GM12864 (cell line): ENCODE results near the gene CAVIN2.

ENCODE experiments used
- DNase-seq: peaks from one replicate; pipeline ENCODE4 v3.0.0-alpha.2; 2011; ENCODE audit warnings: low read depth
- H3K4me3 ChIP-seq: 2 replicates; pipeline ENCODE4 v1.5.1; 2011; ENCODE audit warnings: mild to moderate bottlenecking, low read depth, low read length, control low read depth
- TF ChIP-seq, protein P1 (sequence below): IDR thresholded peaks from 2 replicates; pipeline ENCODE4 v1.5.1; 2011; ENCODE audit warnings: low read depth, mild to moderate bottlenecking, moderate library complexity, low read length, control low read depth, inconsistent platforms; ENCODE audit errors: missing control alignments

The CAVIN2 gene

DNA sequence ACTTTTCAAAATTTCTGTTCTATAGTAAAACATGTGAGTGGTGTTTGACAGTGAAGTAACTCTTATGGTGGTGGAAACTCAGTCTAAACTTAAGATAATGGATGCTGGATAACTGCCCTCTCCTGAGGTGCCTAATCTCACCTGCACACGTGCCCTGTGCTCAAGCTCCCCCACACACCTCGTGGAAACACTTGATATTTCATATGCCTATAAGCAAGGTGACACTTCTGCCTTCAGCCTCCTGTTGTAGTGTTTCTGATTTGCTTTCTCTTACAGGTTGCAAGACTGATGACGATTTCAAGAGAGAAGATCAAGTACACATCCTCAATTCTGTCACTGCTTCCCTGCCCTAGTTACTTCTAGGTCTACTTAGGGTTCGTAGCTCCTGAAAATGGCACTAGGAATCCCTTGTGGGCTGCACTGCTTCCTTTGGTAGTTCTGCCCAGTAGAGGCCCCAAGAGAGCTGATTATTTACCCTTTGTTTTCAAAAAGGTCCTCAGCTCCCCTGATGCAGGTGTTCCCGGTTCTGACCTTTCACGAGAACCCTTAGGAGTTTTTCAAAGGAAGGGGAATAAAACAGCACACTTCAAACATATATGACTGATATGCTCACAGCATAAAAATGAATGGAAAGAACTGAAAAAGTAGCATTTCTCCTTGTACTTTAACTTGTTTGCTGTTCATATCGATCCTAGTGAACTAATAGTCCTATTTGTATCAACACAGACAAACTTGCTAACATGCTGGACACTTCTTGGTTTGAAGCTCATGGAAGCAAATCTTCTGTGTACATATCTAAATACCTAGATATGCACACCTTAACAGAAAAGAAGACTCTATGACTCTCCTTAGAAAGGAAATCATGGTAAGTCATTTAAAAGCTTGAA lies 6.7 kb downstream of the CAVIN2 start:
- no peak for DNase-seq
- H3K4me3 ChIP-seq = no peak overlapping the region
- TF ChIP-seq, protein P1, sequence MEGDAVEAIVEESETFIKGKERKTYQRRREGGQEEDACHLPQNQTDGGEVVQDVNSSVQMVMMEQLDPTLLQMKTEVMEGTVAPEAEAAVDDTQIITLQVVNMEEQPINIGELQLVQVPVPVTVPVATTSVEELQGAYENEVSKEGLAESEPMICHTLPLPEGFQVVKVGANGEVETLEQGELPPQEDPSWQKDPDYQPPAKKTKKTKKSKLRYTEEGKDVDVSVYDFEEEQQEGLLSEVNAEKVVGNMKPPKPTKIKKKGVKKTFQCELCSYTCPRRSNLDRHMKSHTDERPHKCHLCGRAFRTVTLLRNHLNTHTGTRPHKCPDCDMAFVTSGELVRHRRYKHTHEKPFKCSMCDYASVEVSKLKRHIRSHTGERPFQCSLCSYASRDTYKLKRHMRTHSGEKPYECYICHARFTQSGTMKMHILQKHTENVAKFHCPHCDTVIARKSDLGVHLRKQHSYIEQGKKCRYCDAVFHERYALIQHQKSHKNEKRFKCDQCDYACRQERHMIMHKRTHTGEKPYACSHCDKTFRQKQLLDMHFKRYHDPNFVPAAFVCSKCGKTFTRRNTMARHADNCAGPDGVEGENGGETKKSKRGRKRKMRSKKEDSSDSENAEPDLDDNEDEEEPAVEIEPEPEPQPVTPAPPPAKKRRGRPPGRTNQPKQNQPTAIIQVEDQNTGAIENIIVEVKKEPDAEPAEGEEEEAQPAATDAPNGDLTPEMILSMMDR = no peak

- TF ChIP-seq, protein P1 = no peak
- no peak for DNase-seq
- no peak overlapping the region for H3K4me3 ChIP-seq
These were observed 8.4 kb downstream of the CAVIN2 start for GRCh38 chr2:191838526-191838925.

DNA sequence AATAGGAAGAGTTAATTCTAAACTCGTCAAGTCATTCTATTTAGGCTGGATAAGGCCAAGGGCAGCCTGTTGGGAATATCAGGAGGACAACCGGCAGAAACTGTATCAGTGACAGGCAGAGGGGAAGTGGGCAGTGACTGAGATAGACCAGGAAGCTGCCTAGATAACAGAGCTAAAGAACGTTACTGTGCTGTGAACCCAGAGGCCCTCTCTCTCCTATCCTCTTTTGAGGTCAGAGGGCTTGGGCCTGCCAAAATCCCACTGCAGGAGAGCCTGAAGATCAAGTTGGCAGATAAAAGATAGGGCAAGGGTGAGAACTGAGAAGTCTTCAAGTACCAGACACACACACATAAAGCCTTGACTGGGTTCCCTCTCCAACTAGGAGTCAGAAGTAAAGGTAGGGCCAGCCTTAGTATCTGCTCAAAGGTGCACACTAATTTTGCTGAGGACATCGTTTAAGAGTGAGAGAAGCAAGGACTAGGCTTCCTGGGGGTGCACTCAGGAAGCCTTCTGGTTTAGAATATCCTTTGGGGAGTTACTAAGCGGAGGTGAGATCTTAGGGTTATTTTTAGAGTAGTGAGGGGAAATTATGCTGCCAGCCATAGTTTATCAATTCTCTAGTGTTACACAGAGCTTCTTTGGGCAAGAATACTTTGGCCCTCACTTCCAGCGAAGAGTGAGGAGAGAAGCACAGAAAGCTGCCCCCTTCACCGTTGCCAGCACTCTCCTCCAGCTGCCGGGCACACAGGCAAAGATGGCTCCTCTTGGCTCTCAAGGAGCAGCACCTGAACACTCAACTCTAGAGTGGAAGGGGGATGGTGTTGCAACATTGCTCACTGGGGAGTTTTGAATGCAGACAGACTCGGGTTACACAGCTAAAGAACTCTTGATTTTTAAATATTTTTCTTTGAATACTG lies 9.8 kb downstream of the CAVIN2 start:
- H3K4me3 ChIP-seq = no peak overlapping the region
- no peak for DNase-seq
- TF ChIP-seq, protein P1 = no peak

DNA sequence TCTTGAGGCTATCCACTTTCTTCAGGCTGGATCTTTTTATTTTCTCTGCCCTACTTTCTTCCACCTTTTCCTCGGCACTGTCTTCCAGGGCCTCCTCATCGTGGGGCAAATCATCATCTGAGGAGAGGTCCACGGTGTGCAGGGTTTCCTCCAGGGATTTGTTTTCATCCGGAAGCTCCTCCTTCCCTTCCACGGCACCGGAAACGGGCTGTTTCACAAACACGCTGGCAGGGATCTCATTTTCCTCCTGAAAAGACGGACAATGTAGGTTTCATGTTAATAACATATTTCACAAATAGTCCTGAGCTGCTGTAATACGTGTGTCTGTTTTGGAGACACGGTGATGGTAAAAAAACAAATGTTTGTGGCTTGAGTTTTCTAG lies 10.4 kb downstream of the CAVIN2 start:
- H3K4me3 ChIP-seq = no peak overlapping the region
- TF ChIP-seq, protein P1 = no peak
- DNase-seq = no peak

DNA sequence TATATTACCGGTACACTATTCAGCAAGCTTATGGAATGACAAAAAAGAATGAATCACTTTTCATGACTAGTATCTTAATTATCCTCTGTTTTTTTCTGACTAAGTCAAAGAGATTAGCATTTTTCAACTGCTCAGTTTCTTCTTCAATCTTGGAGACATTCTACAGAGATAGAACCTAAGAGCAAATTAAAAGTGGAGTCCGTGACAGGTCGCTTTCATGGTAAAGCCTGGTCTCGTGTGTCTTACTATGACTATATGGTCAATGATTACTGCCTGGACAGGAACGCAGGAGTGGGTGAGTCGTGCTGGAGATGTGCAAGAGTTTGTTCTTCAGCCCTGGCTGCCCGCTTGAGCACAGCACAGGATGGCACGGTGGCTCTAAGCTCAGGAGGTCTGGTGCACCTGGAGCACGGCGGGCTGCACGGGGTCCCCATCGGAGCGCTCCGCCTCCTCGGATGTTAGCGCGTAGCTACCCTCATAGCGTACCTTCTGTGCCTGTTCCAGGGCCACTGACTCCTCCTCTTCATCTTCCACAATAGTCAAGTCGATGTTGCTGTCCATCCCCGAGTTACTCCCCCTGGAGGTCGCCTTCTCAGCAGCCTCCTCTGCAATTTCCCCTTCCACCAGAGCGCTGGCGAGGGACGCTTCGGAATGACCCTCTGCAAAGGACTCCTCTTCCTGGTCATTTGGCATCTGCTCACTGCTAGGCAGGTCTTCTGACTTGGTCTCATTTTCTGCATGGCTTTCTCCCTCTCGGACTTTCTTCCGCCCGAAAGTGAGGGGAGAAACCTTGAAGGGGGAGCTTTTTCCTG lies 11.1 kb downstream of the CAVIN2 start:
- no peak for DNase-seq
- TF ChIP-seq, protein P1 = no peak
- H3K4me3 ChIP-seq = no peak overlapping the region

DNA sequence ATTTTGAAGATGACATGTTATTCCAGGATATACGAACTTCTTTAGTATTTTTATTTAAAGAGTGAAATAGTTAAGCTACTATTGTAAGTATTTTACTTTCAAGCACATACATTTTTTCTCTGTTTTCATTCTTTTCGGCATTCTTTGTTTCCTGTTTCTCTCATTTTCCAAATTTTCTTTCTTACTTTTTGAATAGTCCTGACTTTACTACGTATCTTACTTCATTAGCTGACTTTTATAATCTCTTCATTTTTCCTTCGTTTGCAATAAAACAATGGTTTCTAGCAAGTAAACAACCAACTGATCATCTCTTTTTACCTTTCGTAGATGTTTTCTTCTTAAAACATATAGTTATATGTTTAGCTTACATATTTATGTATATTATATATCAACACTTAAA lies 11.8 kb downstream of the CAVIN2 start:
- no peak for DNase-seq
- TF ChIP-seq, protein P1 = no peak
- H3K4me3 ChIP-seq = no peak overlapping the region
